ENCODE data around the gene HMGXB4. TPM values are rescaled to one million over a fixed set of nuclear protein-coding genes. Genes with fewer than 3 reads are reported as not detected.

HMGXB4 gene
- total and polyA plus RNA-seq, 2 of the 13 experiments (the other 11 are each of a cell fraction or from before 2014, with no cell fraction given), result 13.9 to 16.3 TPM

DNA sequence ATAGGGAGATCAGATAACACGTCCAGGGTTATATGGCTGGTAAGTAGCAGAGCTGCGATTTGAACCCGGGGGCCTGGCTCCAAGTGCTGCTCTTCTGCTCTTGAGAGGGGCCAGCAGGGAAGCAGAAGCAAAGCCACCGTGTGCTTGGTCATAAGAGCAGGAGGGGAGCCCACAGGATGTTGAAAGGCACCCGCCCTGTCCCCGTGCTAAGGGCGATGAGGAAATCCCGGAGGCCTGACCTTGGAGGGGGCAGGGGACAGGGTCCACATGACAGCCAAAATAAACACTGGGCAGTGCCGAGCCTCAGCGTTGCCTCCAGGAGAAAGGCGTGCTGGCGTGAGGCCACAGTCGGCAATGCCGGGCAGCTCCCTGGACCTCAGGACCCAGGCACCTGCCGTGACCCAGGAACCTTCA, 71.2 kb downstream of the HMGXB4 start (continued):
- no peak; the same call in 1 of the 2 replicates for TF ChIP-seq KLF12 (CRISPR knock-in tag; IDR thresholded peaks at IDR 0.05; ENCODE audit: borderline replicate concordance)
- no peak for TF ChIP-seq GTF2F1 (IDR thresholded peaks at IDR 0.05; ENCODE audit: low read length)
- peak; percentile 97 for TF ChIP-seq SAP130 (CRISPR knock-in tag; IDR thresholded peaks at IDR 0.05; ENCODE audit: low read depth)
- TF ChIP-seq ZNF83 (CRISPR knock-in tag; IDR thresholded peaks at IDR 0.05; ENCODE audit: borderline replicate concordance), result peak; percentile 79; the same call in 1 of the 2 replicates
- no peak; the same call in 1 of the 2 replicates for TF ChIP-seq ZNF790 (CRISPR knock-in tag; IDR thresholded peaks at IDR 0.05; ENCODE audit: borderline replicate concordance)
- 0 out of 2 replicates have a peak, but pooled peaks have one; percentile 70 for TF ChIP-seq ZNF775 (CRISPR knock-in tag; IDR thresholded peaks at IDR 0.05; ENCODE audit: borderline replicate concordance)
- TF ChIP-seq, protein P1, sequence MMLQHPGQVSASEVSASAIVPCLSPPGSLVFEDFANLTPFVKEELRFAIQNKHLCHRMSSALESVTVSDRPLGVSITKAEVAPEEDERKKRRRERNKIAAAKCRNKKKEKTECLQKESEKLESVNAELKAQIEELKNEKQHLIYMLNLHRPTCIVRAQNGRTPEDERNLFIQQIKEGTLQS (CRISPR knock-in tag; IDR thresholded peaks at IDR 0.05), result peak; percentile 92
- no peak for TF ChIP-seq NONO (IDR thresholded peaks at IDR 0.05)
- peak; percentile 94 for TF ChIP-seq NONO (CRISPR knock-in tag; conservative IDR thresholded peaks at IDR 0.05)
- TF ChIP-seq KDM5A (IDR thresholded peaks at IDR 0.05; ENCODE audit: borderline replicate concordance, low read length), result no peak
- no peak for TF ChIP-seq XBP1 (CRISPR knock-in tag; IDR thresholded peaks at IDR 0.05)
- TF ChIP-seq ZNF3 (CRISPR knock-in tag; IDR thresholded peaks at IDR 0.05), result no peak; the same call in 1 of the 2 replicates
- TF ChIP-seq MTA1 (CRISPR knock-in tag; IDR thresholded peaks at IDR 0.05; ENCODE audit: borderline replicate concordance), result peak; percentile 99
- TF ChIP-seq JARID2 (CRISPR knock-in tag; IDR thresholded peaks at IDR 0.05; ENCODE audit: insufficient replicate concordance), result peak; percentile 94
- peak; percentile 98 for TF ChIP-seq HDAC1 (CRISPR knock-in tag; IDR thresholded peaks at IDR 0.05)
- no peak for TF ChIP-seq RBAK (CRISPR knock-in tag; IDR thresholded peaks at IDR 0.05)
- TF ChIP-seq CBX1 (IDR thresholded peaks at IDR 0.05; ENCODE audit: low read depth), result peak; percentile 47
- TF ChIP-seq SNAPC2 (CRISPR knock-in tag; IDR thresholded peaks at IDR 0.05), result 0 out of 2 replicates have a peak, but pooled peaks have one; percentile 72
- TF ChIP-seq RAD21 (CRISPR knock-in tag; IDR thresholded peaks at IDR 0.05), result peak; percentile 64
- TF ChIP-seq, protein P2, sequence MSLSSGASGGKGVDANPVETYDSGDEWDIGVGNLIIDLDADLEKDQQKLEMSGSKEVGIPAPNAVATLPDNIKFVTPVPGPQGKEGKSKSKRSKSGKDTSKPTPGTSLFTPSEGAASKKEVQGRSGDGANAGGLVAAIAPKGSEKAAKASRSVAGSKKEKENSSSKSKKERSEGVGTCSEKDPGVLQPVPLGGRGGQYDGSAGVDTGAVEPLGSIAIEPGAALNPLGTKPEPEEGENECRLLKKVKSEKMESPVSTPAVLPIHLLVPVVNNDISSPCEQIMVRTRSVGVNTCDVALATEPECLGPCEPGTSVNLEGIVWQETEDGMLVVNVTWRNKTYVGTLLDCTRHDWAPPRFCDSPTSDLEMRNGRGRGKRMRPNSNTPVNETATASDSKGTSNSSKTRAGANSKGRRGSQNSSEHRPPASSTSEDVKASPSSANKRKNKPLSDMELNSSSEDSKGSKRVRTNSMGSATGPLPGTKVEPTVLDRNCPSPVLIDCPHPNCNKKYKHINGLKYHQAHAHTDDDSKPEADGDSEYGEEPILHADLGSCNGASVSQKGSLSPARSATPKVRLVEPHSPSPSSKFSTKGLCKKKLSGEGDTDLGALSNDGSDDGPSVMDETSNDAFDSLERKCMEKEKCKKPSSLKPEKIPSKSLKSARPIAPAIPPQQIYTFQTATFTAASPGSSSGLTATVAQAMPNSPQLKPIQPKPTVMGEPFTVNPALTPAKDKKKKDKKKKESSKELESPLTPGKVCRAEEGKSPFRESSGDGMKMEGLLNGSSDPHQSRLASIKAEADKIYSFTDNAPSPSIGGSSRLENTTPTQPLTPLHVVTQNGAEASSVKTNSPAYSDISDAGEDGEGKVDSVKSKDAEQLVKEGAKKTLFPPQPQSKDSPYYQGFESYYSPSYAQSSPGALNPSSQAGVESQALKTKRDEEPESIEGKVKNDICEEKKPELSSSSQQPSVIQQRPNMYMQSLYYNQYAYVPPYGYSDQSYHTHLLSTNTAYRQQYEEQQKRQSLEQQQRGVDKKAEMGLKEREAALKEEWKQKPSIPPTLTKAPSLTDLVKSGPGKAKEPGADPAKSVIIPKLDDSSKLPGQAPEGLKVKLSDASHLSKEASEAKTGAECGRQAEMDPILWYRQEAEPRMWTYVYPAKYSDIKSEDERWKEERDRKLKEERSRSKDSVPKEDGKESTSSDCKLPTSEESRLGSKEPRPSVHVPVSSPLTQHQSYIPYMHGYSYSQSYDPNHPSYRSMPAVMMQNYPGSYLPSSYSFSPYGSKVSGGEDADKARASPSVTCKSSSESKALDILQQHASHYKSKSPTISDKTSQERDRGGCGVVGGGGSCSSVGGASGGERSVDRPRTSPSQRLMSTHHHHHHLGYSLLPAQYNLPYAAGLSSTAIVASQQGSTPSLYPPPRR (CRISPR knock-in tag; IDR thresholded peaks at IDR 0.05; ENCODE audit: borderline replicate concordance), result peak; percentile 92
- peak; percentile 98 for TF ChIP-seq ZBTB7B (CRISPR knock-in tag; IDR thresholded peaks at IDR 0.05)
- TF ChIP-seq, protein P3, sequence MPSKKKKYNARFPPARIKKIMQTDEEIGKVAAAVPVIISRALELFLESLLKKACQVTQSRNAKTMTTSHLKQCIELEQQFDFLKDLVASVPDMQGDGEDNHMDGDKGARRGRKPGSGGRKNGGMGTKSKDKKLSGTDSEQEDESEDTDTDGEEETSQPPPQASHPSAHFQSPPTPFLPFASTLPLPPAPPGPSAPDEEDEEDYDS (CRISPR knock-in tag; IDR thresholded peaks at IDR 0.05), result peak; percentile 72
- TF ChIP-seq ATF7 (IDR thresholded peaks at IDR 0.05), result no peak; the same call in 1 of the 2 replicates
- no peak; the same call in 1 of the 2 replicates for TF ChIP-seq ATF7 (CRISPR knock-in tag; IDR thresholded peaks at IDR 0.05)

All from HepG2 (cell line).